HG03521 (cell line): ENCODE results near the gene HOMER1.

ENCODE experiments used
- ATAC-seq: cut with Tn5 transposase; IDR thresholded peaks from one replicate; pipeline ENCODE4 v1.9.1; 2021; ENCODE audit warnings: mild to moderate bottlenecking, moderate library complexity; ENCODE audit not compliant: unreplicated experiment

Gene HOMER1

GRCh38 chr5:79329453-79329852 lies 184.5 kb downstream of the HOMER1 start:
- no peak for ATAC-seq
